ENCODE data around the gene SORCS2.

The SORCS2 gene

GRCh38 chr4:7180938-7181337, 11.4 kb upstream of the SORCS2 start:
- ChIA-PET CTCF (interaction anchor here (1.6 kb wide), 1 partner anchor 11 kb away, joined by 9 read pairs; the partner anchor contains the start of gene SORCS2), POLR2A (no interaction called here)
- TF ChIP-seq CTCF (IDR thresholded peaks at IDR 0.05; ENCODE audit: insufficient read depth, low read length, missing control alignments), result no peak
- DNase-seq (ENCODE audit: low read depth, low spot score), result no peak
- H3K4me3 ChIP-seq (ENCODE audit: low read depth, low read length), result no peak overlapping the region

GRCh38 chr4:7182616-7183015, 9.7 kb upstream of the SORCS2 start:
- no peak for DNase-seq (ENCODE audit: low read depth, low spot score)
- ChIA-PET POLR2A (no interaction called here), CTCF (no interaction called here)
- H3K4me3 ChIP-seq (ENCODE audit: low read depth, low read length), result no peak overlapping the region
- TF ChIP-seq CTCF (IDR thresholded peaks at IDR 0.05; ENCODE audit: insufficient read depth, low read length, missing control alignments), result no peak

GRCh38 chr4:7183161-7183560, 9.2 kb upstream of the SORCS2 start:
- no peak for TF ChIP-seq CTCF (IDR thresholded peaks at IDR 0.05; ENCODE audit: insufficient read depth, low read length, missing control alignments)
- no peak overlapping the region for H3K4me3 ChIP-seq (ENCODE audit: low read depth, low read length)
- DNase-seq (ENCODE audit: low read depth, low spot score), result no peak
- ChIA-PET CTCF (no interaction called here), POLR2A (no interaction called here)

GRCh38 chr4:7183780-7184460, 8.4 kb upstream of the SORCS2 start:
- CTCF ChIA-PET, result interaction anchor here (0.8 kb wide), 1 partner anchor 8 kb away, joined by 4 read pairs; the partner anchor contains the start of gene SORCS2
- no peak for TF ChIP-seq CTCF (IDR thresholded peaks at IDR 0.05; ENCODE audit: insufficient read depth, low read length, missing control alignments)
- no peak overlapping the region for H3K4me3 ChIP-seq (ENCODE audit: low read depth, low read length)
- POLR2A ChIA-PET, result no interaction called here
- DNase-seq (ENCODE audit: low read depth, low spot score), result no peak

- H3K4me3 ChIP-seq (ENCODE audit: low read depth, low read length), result no peak overlapping the region
- ChIA-PET CTCF (interaction anchor here (0.9 to 2.0 kb wide), 3 partner anchors 9 to 150 kb away, joined by 3 to 10 read pairs (median 4); no protein-coding TSS in a partner anchor), POLR2A (no interaction called here)
- TF ChIP-seq CTCF (IDR thresholded peaks at IDR 0.05; ENCODE audit: insufficient read depth, low read length, missing control alignments), result no peak
- DNase-seq (ENCODE audit: low read depth, low spot score), result no peak
Observed at GRCh38 chr4:7185487-7186030, 6.8 kb upstream of the SORCS2 start.

- no peak for DNase-seq (ENCODE audit: low read depth, low spot score)
- CTCF ChIA-PET, result interaction anchor here (1.1 to 2.0 kb wide), 2 partner anchors 9 to 51 kb away, joined by 3 to 10 read pairs; no protein-coding TSS in a partner anchor
- TF ChIP-seq CTCF (IDR thresholded peaks at IDR 0.05; ENCODE audit: insufficient read depth, low read length, missing control alignments), result peak; percentile 31
- POLR2A ChIA-PET, result no interaction called here
- H3K4me3 ChIP-seq (ENCODE audit: low read depth, low read length), result no peak overlapping the region
Observed at GRCh38 chr4:7186031-7186430, 6.3 kb upstream of the SORCS2 start.
